ENCODE measurements around the gene TNFRSF12A.

DNA sequence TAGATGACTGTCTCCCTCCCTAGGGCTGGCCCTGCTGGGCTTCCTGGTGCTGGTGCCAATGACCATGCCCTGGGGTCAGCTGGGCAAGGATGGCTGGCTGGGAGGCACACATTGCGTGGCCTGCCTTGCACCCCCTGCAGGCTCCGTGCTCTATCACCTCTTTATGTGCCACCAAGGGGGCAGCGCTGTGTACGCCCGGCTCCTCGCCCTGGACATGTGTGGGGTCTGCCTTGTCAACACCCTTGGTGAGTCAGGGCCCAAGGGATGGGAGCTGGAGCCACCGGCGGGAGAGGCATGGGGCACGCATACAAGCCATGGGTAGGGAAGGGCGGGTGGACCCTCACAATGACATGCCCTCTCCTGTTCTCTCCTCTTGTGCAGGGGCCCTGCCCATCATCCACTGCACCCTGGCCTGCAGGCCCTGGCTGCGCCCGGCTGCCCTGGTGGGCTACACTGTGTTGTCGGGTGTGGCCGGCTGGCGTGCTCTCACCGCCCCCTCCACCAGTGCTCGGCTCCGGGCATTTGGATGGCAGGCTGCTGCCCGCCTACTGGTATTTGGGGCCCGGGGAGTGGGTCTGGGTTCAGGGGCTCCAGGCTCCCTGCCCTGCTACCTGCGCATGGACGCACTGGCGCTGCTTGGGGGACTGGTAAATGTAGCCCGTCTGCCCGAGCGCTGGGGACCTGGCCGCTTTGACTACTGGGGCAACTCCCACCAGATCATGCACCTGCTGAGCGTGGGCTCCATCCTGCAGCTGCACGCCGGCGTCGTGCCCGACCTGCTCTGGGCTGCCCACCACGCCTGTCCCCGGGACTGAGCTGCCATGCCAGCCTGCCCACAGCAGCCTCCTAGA is 48.8 kb upstream of the TNFRSF12A start:
- TF ChIP-seq EP300 (IDR thresholded peaks at IDR 0.05) (no peak), HOXB5 (CRISPR knock-in tag; IDR thresholded peaks at IDR 0.05) (no peak), CHD2 (IDR thresholded peaks at IDR 0.05; ENCODE audit: low read length, partially characterized antibody) (no peak), RAD21 (conservative IDR thresholded peaks at IDR 0.05 in 1 of 2, IDR thresholded peaks at IDR 0.05 in 1 of 2) (no peak), POLR2AphosphoS2 (conservative IDR thresholded peaks at IDR 0.05; ENCODE audit: low read length) (no peak), ZFP36 (IDR thresholded peaks at IDR 0.05; ENCODE audit: borderline replicate concordance, partially characterized antibody) (no peak)
- TF ChIP-seq, protein P1, sequence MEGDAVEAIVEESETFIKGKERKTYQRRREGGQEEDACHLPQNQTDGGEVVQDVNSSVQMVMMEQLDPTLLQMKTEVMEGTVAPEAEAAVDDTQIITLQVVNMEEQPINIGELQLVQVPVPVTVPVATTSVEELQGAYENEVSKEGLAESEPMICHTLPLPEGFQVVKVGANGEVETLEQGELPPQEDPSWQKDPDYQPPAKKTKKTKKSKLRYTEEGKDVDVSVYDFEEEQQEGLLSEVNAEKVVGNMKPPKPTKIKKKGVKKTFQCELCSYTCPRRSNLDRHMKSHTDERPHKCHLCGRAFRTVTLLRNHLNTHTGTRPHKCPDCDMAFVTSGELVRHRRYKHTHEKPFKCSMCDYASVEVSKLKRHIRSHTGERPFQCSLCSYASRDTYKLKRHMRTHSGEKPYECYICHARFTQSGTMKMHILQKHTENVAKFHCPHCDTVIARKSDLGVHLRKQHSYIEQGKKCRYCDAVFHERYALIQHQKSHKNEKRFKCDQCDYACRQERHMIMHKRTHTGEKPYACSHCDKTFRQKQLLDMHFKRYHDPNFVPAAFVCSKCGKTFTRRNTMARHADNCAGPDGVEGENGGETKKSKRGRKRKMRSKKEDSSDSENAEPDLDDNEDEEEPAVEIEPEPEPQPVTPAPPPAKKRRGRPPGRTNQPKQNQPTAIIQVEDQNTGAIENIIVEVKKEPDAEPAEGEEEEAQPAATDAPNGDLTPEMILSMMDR (IDR thresholded peaks at IDR 0.05): no peak
- TF ChIP-seq, protein P2, sequence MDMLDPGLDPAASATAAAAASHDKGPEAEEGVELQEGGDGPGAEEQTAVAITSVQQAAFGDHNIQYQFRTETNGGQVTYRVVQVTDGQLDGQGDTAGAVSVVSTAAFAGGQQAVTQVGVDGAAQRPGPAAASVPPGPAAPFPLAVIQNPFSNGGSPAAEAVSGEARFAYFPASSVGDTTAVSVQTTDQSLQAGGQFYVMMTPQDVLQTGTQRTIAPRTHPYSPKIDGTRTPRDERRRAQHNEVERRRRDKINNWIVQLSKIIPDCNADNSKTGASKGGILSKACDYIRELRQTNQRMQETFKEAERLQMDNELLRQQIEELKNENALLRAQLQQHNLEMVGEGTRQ (IDR thresholded peaks at IDR 0.05): no peak
